Skeletal muscle tissue (tissue), 4 donors: ENCODE results near the gene SPARCL1. TPM values are rescaled to one million over a fixed set of nuclear protein-coding genes. Genes with fewer than 3 reads are reported as not detected.

Experiments used
- H3K27ac ChIP-seq: one replicate; pipeline ENCODE4 v1.7.0; 2013; ENCODE audit warnings: mild to moderate bottlenecking, low read depth, low read length, inconsistent platforms
- H3K27me3 ChIP-seq, 3 donors: one replicate each; pipeline ENCODE4 v1.7.0; 2013; ENCODE audit warnings: low read length in 3 of 3; ENCODE audit not compliant: control insufficient read depth in 3 of 3, insufficient read depth in 3 of 3
- H3K36me3 ChIP-seq, 3 donors: one replicate each; pipeline ENCODE4 v1.7.0; 2013; ENCODE audit warnings: low read length in 3 of 3; ENCODE audit not compliant: control insufficient read depth in 3 of 3, insufficient read depth in 3 of 3
- H3K4me1 ChIP-seq, 3 donors: one replicate each; pipeline ENCODE4 v1.7.0; 2013; ENCODE audit warnings: low read length in 3 of 3, mild to moderate bottlenecking in 3 of 3; ENCODE audit not compliant: control insufficient read depth in 3 of 3, insufficient read depth in 3 of 3
- H3K4me3 ChIP-seq, 3 donors: one replicate each; pipeline ENCODE4 v1.7.0; 2013; ENCODE audit warnings: low read length in 3 of 3
- H3K9ac ChIP-seq, 3 donors: one replicate each; pipeline ENCODE4 v1.7.0; 2013; ENCODE audit warnings: low read length in 3 of 3, mild to moderate bottlenecking in 3 of 3, moderate library complexity in 2 of 3, low read depth in 1 of 3
- H3K9me3 ChIP-seq, 3 donors: one replicate each; pipeline ENCODE4 v1.7.0; 2013; ENCODE audit warnings: low read length in 3 of 3; ENCODE audit not compliant: control insufficient read depth in 3 of 3
- total RNA-seq: library from RNA; depleted of rRNA; stranded (reverse); fragments of >200 nt; gene quantifications from one replicate; pipeline ENCODE4 v1.2.3, GENCODE V29; 2014
- donor health status: Osteomylitis.

Gene SPARCL1
- total RNA-seq, 1 donor from 2014 or later = 116 TPM

GRCh38 chr4:87541956-87542709, 13.0 kb upstream of the SPARCL1 start:
- Histone ChIP-seq H3K36me3 (no peaks in the 10 kb centered on the region), H3K4me3 (no peak overlapping the region), H3K27me3 (no peaks in the 10 kb centered on the region), H3K9me3 (no peaks in the 10 kb centered on the region), H3K27ac (no peak overlapping the region), H3K9ac (no peak overlapping the region), H3K4me1 (peaks cover 0 to 2% (median 0%) of the 10 kb centered on the region in 3 donors)

DNA sequence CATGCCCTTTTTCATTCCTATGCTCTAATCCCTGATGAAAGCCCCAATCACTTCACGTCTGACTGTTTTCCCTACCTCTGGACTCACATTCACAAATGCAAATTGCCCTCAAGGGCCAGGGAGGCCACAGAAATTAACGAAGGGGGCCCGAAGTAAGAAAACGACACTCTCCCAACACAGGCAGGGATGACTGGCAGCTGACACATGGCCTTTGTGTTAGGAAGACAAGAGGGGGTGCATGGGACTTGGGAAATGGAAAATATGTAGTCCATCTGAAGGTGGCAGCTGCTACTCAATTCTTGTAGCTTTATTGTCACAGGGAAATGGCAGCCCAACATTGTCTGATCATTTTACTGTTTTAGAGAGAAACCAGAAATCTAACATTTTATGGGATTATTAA, 12.3 kb upstream of the SPARCL1 start:
- no peak overlapping the region for H3K9ac ChIP-seq
- H3K36me3 ChIP-seq = no peaks in the 10 kb centered on the region
- peaks cover 0 to 2% (median 0%) of the 10 kb centered on the region in 3 donors for H3K4me1 ChIP-seq
- no peak overlapping the region for H3K4me3 ChIP-seq
- no peak overlapping the region for H3K27ac ChIP-seq
- no peaks in the 10 kb centered on the region for H3K27me3 ChIP-seq
- H3K9me3 ChIP-seq = no peaks in the 10 kb centered on the region

- Histone ChIP-seq H3K27ac (no peak overlapping the region), H3K4me1 (peaks cover 0 to 2% (median 0%) of the 10 kb centered on the region in 3 donors), H3K36me3 (no peaks in the 10 kb centered on the region), H3K9me3 (no peaks in the 10 kb centered on the region), H3K27me3 (no peaks in the 10 kb centered on the region), H3K4me3 (peak overlapping the region in 1 of 3 donors; percentile 40), H3K9ac (no peak overlapping the region)
These were observed 11.2 kb upstream of the SPARCL1 start for GRCh38 chr4:87540146-87541058.

DNA sequence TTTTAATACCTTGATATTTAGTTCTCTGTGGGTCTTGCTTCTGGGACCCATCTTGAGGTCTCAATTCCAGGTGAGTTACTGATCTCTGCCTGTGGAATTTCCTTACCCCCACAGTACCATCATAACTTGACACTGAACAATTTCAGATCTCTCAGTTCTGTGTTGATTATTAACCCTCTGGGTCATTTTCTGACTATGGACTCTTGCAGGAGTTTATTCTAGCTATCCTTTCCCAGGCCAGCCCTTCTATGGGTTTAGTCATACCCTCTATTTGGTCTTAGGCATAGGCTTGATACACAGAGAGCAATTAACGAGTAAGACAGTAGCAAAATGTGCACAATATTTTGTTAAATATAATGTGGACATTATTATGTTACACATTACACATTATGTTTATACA, 3.7 kb upstream of the SPARCL1 start:
- Histone ChIP-seq H3K27ac (no peak overlapping the region), H3K9ac (no peak overlapping the region), H3K27me3 (no peaks in the 10 kb centered on the region), H3K4me3 (no peak overlapping the region), H3K9me3 (no peaks in the 10 kb centered on the region), H3K4me1 (peaks cover 3 to 8% (median 6%) of the 10 kb centered on the region in 3 donors), H3K36me3 (no peaks in the 10 kb centered on the region)

DNA sequence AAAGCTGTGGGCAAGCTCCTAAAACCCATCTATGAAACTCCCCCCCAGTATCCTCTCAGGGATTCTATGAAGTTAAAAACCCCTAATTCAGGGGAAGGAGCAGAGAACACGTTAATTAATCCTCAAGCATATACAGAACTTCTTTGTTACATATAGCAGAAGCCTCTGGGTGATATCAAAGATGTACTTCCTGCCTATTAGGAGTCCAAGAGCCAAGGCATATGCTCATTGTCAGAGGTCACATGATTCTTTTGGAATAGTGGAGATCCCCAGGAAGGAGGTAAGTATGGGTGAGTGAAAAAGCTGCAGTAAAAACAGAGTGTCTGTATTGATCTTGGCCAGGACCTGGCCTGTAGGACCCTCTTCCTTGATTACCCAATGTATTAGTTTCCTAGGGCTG, 2.9 kb upstream of the SPARCL1 start:
- Histone ChIP-seq H3K9me3 (no peaks in the 10 kb centered on the region), H3K27ac (no peak overlapping the region), H3K27me3 (no peaks in the 10 kb centered on the region), H3K9ac (no peak overlapping the region), H3K4me3 (no peak overlapping the region), H3K4me1 (peaks cover 3 to 8% (median 6%) of the 10 kb centered on the region in 3 donors), H3K36me3 (no peaks in the 10 kb centered on the region)

DNA sequence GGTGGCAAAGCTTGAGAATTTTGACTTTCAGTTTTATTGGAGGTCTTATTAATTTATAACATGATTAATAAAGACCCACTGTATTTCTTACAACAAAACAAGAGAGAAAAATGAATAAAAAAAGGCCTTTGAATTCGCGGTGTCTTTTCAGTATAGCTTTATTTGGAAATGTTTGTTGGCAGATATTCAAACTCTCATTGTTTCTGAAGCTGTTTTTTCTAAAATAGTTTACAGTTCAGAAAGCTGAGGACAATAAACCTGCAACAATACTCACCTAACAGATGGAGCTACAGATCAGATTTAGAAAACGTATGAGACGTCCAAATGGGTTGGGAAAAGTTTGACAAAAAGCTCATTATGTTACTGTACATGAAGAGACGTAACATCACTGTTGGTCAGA, 2.4 kb upstream of the SPARCL1 start:
- Histone ChIP-seq H3K36me3 (no peaks in the 10 kb centered on the region), H3K27ac (peak overlapping the region; percentile 39), H3K9me3 (no peaks in the 10 kb centered on the region), H3K4me3 (no peak overlapping the region), H3K4me1 (peaks cover 3 to 8% (median 6%) of the 10 kb centered on the region in 3 donors), H3K9ac (no peak overlapping the region), H3K27me3 (no peaks in the 10 kb centered on the region)

DNA sequence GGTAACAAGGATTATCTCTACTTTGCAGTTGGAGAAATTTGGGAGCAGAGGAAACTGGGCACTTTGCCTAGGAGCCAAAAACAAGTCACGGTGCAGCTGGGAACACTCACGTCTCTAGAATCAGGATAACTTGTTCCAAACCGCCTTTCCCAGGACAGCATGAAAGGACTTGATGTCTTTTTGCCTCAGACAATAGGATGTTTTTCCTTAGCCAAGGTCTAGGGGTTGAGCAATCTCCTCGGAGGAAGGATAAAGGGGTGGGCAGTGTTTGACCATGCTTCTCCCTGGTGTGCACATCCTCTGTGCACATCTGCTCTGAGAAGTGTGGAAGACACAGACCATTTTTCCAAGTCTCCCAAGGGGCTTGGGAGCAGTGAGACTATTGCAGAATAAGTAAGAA, 1.7 kb upstream of the SPARCL1 start:
- no peak overlapping the region for H3K9ac ChIP-seq
- no peaks in the 10 kb centered on the region for H3K36me3 ChIP-seq
- H3K27me3 ChIP-seq = no peaks in the 10 kb centered on the region
- no peaks in the 10 kb centered on the region for H3K9me3 ChIP-seq
- peak overlapping the region in 1 of 3 donors; percentile 10 for H3K4me3 ChIP-seq
- peaks cover 3 to 8% (median 6%) of the 10 kb centered on the region in 3 donors for H3K4me1 ChIP-seq
- H3K27ac ChIP-seq = peak overlapping the region; percentile 39

GRCh38 chr4:87530229-87530628, 1.1 kb upstream of the SPARCL1 start:
- Histone ChIP-seq H3K4me1 (peaks cover 3 to 8% (median 6%) of the 10 kb centered on the region in 3 donors), H3K9me3 (no peaks in the 10 kb centered on the region), H3K27me3 (no peaks in the 10 kb centered on the region), H3K27ac (peak overlapping the region; percentile 67), H3K4me3 (peak overlapping the region in 2 of 3 donors; percentile 52 to 65), H3K9ac (peak overlapping the region in 1 of 3 donors; percentile 72), H3K36me3 (no peaks in the 10 kb centered on the region)

DNA sequence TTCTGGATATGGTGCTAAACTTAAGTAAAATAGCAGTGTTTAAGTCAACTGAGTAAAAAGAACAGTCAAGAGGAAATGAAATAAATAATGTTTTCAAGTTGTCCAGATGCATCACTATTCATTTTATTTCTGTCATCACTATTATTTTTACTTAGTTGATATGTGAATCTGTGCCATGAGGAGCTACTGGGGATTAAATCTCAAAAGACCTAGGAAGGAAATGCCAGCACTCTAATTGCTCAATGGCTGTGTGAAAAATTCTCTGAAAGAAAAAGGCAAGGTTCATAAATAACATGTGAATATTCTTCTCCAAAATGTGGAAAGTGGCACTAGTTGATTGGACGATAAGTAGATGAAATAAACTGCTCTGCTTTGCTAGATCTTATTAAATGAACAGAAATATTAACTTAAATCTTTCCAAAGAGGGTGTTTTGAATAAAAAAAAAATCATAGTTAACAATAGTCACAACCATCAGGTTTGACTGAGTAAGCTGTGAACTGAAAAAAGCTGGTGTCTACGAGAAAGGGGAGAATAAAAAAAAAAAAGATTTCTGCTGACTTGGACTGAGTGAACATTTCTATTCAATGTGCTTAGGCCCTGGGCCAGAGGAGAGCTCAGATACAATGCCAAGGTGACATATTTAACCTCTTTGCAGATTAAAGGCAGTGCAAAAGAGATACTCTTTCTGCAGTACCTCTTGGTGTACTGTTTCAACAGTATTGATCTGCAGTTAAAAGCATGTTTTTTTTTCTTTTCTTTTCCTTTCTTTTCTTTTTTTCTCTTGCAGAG, 1.6 kb downstream of the SPARCL1 start:
- H3K9ac ChIP-seq = peak overlapping the region; percentile 39 to 73 (median 65)

More for the DNA sequence above, 1.6 kb downstream of the SPARCL1 start:
- peaks cover 3 to 13% (median 7%) of the 10 kb centered on the region in 3 donors for H3K4me1 ChIP-seq
- H3K27ac ChIP-seq = peak overlapping the region; percentile 67
- H3K4me3 ChIP-seq = peak overlapping the region; percentile 37 to 65 (median 63)
- H3K9me3 ChIP-seq = no peaks in the 10 kb centered on the region
- H3K27me3 ChIP-seq = no peaks in the 10 kb centered on the region
- no peaks in the 10 kb centered on the region for H3K36me3 ChIP-seq
